Fibroblast of lung (primary cell): ENCODE results near the gene CRKL. TPM values are rescaled to one million over a fixed set of nuclear protein-coding genes. Genes with fewer than 3 reads are reported as not detected.
"Not testable (repeated sequence)": the region's sequence is repeated elsewhere in the genome, so short reads cannot be mapped to it uniquely, and the experiment has no call there.

Source experiments
- DNase-seq, 2 donors: peaks; one replicate each; pipeline versions ENCODE4 v3.0.0 to v3.0.0-alpha.2; 2010; ENCODE audit warnings: low read depth in 2 of 2
- H2AFZ ChIP-seq: 2 replicates; pipeline ENCODE4 v1.5.1; 2012; ENCODE audit warnings: low read length, control low read depth, inconsistent platforms
- H3K27ac ChIP-seq: 2 replicates; pipeline ENCODE4 v1.5.1; 2011; ENCODE audit warnings: low read length, control low read depth; ENCODE audit not compliant: insufficient read depth
- H3K27me3 ChIP-seq: 2 replicates; pipeline ENCODE4 v1.5.1; 2011; ENCODE audit warnings: mild to moderate bottlenecking, low read length; ENCODE audit not compliant: control insufficient read depth, insufficient read depth
- H3K36me3 ChIP-seq: 2 replicates; pipeline ENCODE4 v1.5.1; 2011; ENCODE audit warnings: low read length; ENCODE audit not compliant: control insufficient read depth, insufficient read depth
- H3K4me1 ChIP-seq: 2 replicates; pipeline ENCODE4 v1.5.1; 2011; ENCODE audit warnings: low read length; ENCODE audit not compliant: control insufficient read depth, insufficient read depth; ENCODE audit errors: extremely low read depth
- H3K4me2 ChIP-seq: 2 replicates; pipeline ENCODE4 v1.5.1; 2011; ENCODE audit warnings: low read length, control low read depth; ENCODE audit not compliant: insufficient read depth; ENCODE audit errors: extremely low read depth
- H3K4me3 ChIP-seq, 4 experiments: fragments of 200-600 bp in 1 of 4; sonication (generic) in 1 of 4; replicated peaks in 1 of 4; 2 replicates each; pipeline ENCODE4 v1.5.1; 2011 to 2016; ENCODE audit warnings: low read length in 4 of 4, low read depth in 3 of 4, mild to moderate bottlenecking in 3 of 4, control low read depth in 2 of 4, inconsistent platforms in 1 of 4, mixed read lengths in 1 of 4; ENCODE audit not compliant: insufficient read depth in 1 of 4; ENCODE audit errors: control extremely low read depth in 1 of 4
- H3K79me2 ChIP-seq: 2 replicates; pipeline ENCODE4 v1.5.1; 2012; ENCODE audit warnings: mild to moderate bottlenecking, low read length, inconsistent platforms; ENCODE audit not compliant: control insufficient read depth, insufficient read depth
- H3K9ac ChIP-seq: 2 replicates; pipeline ENCODE4 v1.5.1; 2011; ENCODE audit warnings: mild to moderate bottlenecking, low read length, control low read depth; ENCODE audit not compliant: insufficient read depth
- H3K9me3 ChIP-seq: 2 replicates; pipeline ENCODE4 v1.5.1; 2012; ENCODE audit warnings: low read depth, low read length; ENCODE audit not compliant: control insufficient read depth, insufficient read depth
- H4K20me1 ChIP-seq: 2 replicates; pipeline ENCODE4 v1.5.1; 2011; ENCODE audit warnings: low read length; ENCODE audit not compliant: control insufficient read depth, insufficient read depth; ENCODE audit errors: extremely low read depth
- EZH2 ChIP-seq: IDR thresholded peaks from 2 replicates; pipeline ENCODE4 v1.5.1; 2012; ENCODE audit warnings: low read length, control low read depth, mild to moderate bottlenecking; ENCODE audit errors: missing control alignments
- polyA plus RNA-seq, 2 donors: library from polyadenylated mRNA; depleted of rRNA in 1 of 2; stranded (reverse) in 1 of 2; unstranded in 1 of 2; fragments of >200 nt; gene quantifications; 2 replicates each; pipeline ENCODE4 v1.2.1, GENCODE V29; 2011 to 2012; ENCODE audit warnings: missing spikeins in 1 of 2
- total RNA-seq: library from RNA; depleted of rRNA; stranded (reverse); fragments of >200 nt; gene quantifications from 2 replicates; pipeline ENCODE4 v1.2.1, GENCODE V29; 2014
- TF ChIP-seq, protein P1 (sequence below), 2 donors: IDR thresholded peaks in 1 of 2; conservative IDR thresholded peaks in 1 of 2; 1 replicate in 1 of 2; 2 replicates in 1 of 2; pipeline ENCODE4 v1.5.1; 2011 to 2012; ENCODE audit warnings: low read length in 2 of 2, control low read depth in 1 of 2, inconsistent platforms in 1 of 2, low read depth in 1 of 2, mild to moderate bottlenecking in 1 of 2

CRKL gene
- total and polyA plus RNA-seq, 2 donors (not counting 1 experiment from before 2014, with no cell fraction given), result 23.8 to 45.1 TPM

DNA sequence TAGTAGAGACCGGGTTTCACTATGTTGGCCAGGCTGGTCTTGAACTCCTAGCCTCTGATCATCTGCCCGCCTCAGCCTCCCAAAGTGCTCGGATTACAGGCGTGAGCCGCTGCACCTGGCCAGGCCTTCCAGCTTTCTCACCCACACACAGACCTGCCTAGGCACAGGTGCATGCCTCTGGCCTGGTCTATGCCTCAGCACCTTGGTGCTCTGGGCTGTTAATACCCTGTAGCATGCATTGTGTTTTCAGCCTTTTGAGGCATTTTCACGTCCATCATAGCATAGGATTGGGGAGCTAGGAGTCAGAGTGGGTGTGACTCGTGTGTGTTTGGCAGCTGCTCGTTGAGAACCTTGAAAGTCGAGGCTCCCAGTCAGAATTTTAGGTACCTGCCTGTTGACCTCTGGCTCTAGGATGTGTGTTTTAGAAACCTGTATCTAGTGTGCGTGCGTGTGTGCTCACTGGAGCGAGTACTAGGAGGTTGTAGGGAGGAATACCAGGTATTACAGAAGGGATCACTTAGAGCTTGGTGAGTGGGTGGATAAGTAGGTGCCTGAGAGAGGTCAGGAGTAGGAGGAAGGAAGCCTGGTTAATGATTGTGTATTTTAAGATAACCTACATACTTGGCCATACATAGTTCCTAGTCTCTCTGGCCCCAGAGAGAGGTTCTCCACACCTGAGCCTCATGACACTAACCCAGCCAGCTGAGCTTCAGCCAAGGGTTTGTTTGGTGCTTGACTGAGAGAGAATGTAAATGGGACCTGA is 20.0 kb downstream of the CRKL start:
- Histone ChIP-seq H3K9ac (no peak overlapping the region), H3K79me2 (peaks cover 90% of the 10 kb centered on the region), H3K27me3 (no peaks in the 10 kb centered on the region), H3K4me3 (no peak overlapping the region), H2AFZ (no peak overlapping the region), H4K20me1 (peaks cover 5% of the 10 kb centered on the region), H3K4me2 (no peak overlapping the region), H3K36me3 (peaks cover 5% of the 10 kb centered on the region), H3K4me1 (peaks cover 3% of the 10 kb centered on the region), H3K27ac (no peak overlapping the region), H3K9me3 (no peaks in the 10 kb centered on the region)
- DNase-seq, result no peak
- TF ChIP-seq EZH2, result no peak
- TF ChIP-seq, protein P1, sequence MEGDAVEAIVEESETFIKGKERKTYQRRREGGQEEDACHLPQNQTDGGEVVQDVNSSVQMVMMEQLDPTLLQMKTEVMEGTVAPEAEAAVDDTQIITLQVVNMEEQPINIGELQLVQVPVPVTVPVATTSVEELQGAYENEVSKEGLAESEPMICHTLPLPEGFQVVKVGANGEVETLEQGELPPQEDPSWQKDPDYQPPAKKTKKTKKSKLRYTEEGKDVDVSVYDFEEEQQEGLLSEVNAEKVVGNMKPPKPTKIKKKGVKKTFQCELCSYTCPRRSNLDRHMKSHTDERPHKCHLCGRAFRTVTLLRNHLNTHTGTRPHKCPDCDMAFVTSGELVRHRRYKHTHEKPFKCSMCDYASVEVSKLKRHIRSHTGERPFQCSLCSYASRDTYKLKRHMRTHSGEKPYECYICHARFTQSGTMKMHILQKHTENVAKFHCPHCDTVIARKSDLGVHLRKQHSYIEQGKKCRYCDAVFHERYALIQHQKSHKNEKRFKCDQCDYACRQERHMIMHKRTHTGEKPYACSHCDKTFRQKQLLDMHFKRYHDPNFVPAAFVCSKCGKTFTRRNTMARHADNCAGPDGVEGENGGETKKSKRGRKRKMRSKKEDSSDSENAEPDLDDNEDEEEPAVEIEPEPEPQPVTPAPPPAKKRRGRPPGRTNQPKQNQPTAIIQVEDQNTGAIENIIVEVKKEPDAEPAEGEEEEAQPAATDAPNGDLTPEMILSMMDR (conservative IDR thresholded peaks at IDR 0.05 in 1 of 2, IDR thresholded peaks at IDR 0.05 in 1 of 2; ENCODE audit: low read depth in 1 of 2, low read length in 2 of 2), result no peak

DNA sequence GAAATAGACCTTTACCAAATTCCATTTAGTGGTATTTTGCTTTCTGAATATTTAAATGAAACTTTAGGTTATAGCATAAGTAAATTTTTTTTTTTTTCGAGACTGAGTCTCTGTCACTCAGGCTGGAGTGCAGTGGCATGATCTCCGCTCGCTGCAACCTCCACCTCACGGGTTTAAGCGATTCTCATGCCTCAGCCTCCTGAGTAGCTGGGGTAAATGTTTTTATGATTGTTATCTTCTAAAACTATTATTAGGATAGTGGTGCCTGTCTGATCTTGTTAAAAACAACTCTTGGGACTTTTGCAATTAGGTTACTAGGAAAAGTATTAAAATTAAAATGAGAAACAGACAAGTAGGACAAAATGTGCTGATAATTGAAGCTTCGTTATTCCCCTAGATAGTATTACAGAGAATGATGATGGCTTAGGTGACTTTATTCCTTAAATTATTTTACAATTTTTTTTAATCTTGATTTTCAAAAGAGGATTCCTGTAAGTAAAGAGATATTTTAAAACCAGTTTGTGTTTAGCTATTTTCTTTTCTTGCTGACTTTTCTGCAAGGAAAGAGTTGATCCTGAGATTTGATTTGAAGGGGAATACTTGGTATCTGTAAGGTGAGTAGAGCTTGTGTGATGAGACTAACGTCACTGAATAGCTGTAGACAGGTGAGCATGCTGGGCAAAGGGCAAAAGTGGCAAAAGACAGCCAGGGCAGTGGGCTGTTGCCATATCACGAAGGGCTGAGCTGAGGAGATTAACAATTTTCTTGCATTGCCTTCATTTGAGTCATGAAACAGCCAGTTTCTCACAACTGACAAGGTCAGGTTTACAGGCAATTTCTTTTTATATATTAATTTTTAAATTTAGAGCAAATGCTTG is 20.8 kb downstream of the CRKL start:
- H3K4me2 ChIP-seq, result no peak overlapping the region
- H3K27me3 ChIP-seq, result no peaks in the 10 kb centered on the region
- peaks cover 3% of the 10 kb centered on the region for H3K4me1 ChIP-seq
- H3K36me3 ChIP-seq, result peaks cover 5% of the 10 kb centered on the region
- H3K27ac ChIP-seq, result no peak overlapping the region
- no peak for DNase-seq
- no peaks in the 10 kb centered on the region for H3K9me3 ChIP-seq
- H4K20me1 ChIP-seq, result peaks cover 5% of the 10 kb centered on the region
- no peak overlapping the region for H3K9ac ChIP-seq
- peaks cover 90% of the 10 kb centered on the region for H3K79me2 ChIP-seq
- no peak overlapping the region for H3K4me3 ChIP-seq
- TF ChIP-seq, protein P1 (conservative IDR thresholded peaks at IDR 0.05 in 1 of 2, IDR thresholded peaks at IDR 0.05 in 1 of 2; ENCODE audit: low read depth in 1 of 2, low read length in 2 of 2), result no peak
- no peak for TF ChIP-seq EZH2
- no peak overlapping the region for H2AFZ ChIP-seq

DNA sequence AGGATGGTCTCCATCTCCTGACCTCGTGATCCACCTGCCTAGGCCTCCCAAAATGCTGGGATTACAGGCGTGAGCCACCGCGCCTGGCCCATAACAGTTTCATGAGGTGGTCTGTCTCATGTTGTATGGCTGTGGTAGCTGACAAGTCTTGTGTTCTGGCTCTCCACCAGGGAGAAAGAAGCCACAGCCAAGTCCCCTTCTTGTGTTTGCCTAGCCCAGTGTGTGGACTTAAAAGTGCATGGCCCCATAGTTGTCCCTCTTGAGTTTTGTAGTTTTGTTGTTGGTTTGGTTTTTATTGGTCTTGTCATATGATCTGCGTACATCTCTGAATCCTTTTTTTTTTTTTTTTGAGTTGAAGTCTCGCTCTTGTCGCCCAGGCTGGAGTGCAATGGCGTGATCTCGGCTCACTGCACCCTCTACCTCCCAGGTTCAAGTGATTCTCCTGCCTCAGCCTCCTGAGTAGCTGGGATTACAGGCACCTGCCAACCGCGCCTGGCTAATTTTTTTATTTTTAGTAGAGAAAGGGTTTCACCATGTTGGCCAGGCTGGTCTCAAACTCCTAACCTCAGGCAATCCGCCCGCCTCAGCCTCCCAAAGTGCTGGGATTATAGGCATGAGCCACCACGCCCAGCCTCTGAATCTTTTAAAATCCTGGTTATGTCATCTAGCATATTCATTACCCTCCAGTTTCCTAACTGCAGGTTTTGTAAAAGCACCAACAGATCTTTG is 22.4 kb downstream of the CRKL start:
- H3K9ac ChIP-seq, DNase-seq, H3K4me3 ChIP-seq, H3K27me3 ChIP-seq, H3K4me2 ChIP-seq, H4K20me1 ChIP-seq, H3K27ac ChIP-seq, H3K4me1 ChIP-seq, H2AFZ ChIP-seq, H3K9me3 ChIP-seq, H3K36me3 ChIP-seq: not testable (repeated sequence)
- peaks cover 91% of the 10 kb centered on the region for H3K79me2 ChIP-seq
